Measurements from ENCODE around the gene HEXB. TPM values are rescaled to one million over a fixed set of nuclear protein-coding genes. Genes with fewer than 3 reads are reported as not detected.
"Not testable (repeated sequence)": the region's sequence is repeated elsewhere in the genome, so short reads cannot be mapped to it uniquely, and the experiment has no call there.

The HEXB gene
- total RNA-seq, 4 donors from 2014 or later = 101 to 128 (median 113) TPM

DNA sequence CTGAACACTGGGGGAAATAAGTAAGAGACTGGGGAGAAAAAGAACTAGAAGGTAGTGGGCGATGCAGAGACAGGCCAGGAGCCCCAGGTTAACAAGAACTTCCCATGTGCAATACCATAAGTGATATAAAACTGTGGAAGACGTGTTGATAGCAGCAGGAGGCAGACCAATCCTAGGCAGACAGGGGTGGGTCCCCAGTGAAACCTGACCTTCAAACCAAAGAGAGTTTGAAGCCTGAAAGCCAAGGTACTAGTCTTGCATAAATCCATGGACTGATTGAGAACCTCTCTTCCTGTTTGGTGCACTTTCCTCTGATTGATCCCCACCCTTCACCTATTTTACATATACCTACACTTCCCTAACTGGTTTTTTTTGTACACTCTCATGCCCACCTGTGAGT, 15.2 kb upstream of the HEXB start:
- intact Hi-C loops (cut with DNase I) = loop anchor here (5.0 to 10.0 kb wide), 2 partner anchors 247 to 385 kb away; partner anchors contain the start of gene GCNT4
- TF ChIP-seq, protein P1, sequence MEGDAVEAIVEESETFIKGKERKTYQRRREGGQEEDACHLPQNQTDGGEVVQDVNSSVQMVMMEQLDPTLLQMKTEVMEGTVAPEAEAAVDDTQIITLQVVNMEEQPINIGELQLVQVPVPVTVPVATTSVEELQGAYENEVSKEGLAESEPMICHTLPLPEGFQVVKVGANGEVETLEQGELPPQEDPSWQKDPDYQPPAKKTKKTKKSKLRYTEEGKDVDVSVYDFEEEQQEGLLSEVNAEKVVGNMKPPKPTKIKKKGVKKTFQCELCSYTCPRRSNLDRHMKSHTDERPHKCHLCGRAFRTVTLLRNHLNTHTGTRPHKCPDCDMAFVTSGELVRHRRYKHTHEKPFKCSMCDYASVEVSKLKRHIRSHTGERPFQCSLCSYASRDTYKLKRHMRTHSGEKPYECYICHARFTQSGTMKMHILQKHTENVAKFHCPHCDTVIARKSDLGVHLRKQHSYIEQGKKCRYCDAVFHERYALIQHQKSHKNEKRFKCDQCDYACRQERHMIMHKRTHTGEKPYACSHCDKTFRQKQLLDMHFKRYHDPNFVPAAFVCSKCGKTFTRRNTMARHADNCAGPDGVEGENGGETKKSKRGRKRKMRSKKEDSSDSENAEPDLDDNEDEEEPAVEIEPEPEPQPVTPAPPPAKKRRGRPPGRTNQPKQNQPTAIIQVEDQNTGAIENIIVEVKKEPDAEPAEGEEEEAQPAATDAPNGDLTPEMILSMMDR (IDR thresholded peaks at IDR 0.05) = no peak
- TF ChIP-seq POLR2AphosphoS5 (IDR thresholded peaks at IDR 0.05) = no peak
- 80% methylated on average over 2 of the region's 2 CpGs for WGBS

DNA sequence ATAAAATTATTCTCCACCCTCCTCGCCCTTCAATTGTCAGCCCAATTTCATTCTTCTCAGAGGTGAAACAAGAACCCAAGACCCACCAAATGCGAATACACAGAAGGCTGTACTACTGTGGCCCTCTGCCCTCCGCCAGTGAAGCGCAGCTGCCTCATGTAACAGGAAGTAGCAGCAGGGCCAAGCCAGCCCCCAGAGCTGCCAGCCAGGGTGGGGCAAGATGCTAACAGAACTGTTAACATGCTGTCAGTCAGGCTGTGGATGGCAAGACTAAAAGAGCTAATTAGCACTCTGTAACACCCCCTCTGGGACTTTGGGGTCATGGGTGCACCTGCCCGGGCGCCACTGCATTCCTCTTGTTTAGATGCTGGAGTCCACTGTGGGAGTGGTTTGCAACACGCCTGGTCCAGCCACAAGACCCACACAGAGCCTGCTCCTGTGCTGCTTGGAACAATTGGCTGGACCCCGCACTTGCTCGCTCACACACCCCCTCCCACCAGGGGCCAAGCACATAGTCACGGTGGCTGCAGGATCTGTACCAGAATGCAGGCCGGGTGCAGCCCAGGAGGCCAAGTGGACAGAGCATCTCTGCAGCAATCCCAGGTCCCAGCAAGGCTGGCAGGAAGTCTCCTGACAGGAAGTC, 14.5 kb upstream of the HEXB start:
- 93% methylated on average over 8 of the region's 11 CpGs for WGBS
- TF ChIP-seq POLR2A (IDR thresholded peaks at IDR 0.05; ENCODE audit: low read depth) = no peak
- TF ChIP-seq, protein P1 (IDR thresholded peaks at IDR 0.05) = no peak
- no peak for TF ChIP-seq POLR2AphosphoS5 (IDR thresholded peaks at IDR 0.05)
- TF ChIP-seq EP300 (IDR thresholded peaks at IDR 0.05) = no peak
- Histone ChIP-seq H3K9me3 (no peaks in the 10 kb centered on the region), H3K27ac (replicated peaks in 1 of 4) (no peak overlapping the region), H3K4me3 (no peak overlapping the region), H3K36me3 (no peaks in the 10 kb centered on the region), H3K4me1 (peaks cover 14 to 18% (median 15%) of the 10 kb centered on the region in 4 donors), H3K27me3 (no peaks in the 10 kb centered on the region)
- intact Hi-C loops (cut with DNase I) = loop anchor here (5.0 to 10.0 kb wide), 2 partner anchors 247 to 384 kb away; partner anchors contain the start of gene GCNT4
- DNase-seq (ENCODE audit: extremely low spot score) = no peak

More for the DNA sequence above, 15.2 kb upstream of the HEXB start:
- no peaks in the 10 kb centered on the region for H3K9me3 ChIP-seq
- DNase-seq (ENCODE audit: extremely low spot score) = no peak
- H3K4me1 ChIP-seq = peaks cover 14 to 18% (median 15%) of the 10 kb centered on the region in 4 donors
- no peak overlapping the region for H3K27ac ChIP-seq (replicated peaks in 1 of 4)
- H3K27me3 ChIP-seq = no peaks in the 10 kb centered on the region
- H3K4me3 ChIP-seq = no peak overlapping the region
- no peaks in the 10 kb centered on the region for H3K36me3 ChIP-seq

DNA sequence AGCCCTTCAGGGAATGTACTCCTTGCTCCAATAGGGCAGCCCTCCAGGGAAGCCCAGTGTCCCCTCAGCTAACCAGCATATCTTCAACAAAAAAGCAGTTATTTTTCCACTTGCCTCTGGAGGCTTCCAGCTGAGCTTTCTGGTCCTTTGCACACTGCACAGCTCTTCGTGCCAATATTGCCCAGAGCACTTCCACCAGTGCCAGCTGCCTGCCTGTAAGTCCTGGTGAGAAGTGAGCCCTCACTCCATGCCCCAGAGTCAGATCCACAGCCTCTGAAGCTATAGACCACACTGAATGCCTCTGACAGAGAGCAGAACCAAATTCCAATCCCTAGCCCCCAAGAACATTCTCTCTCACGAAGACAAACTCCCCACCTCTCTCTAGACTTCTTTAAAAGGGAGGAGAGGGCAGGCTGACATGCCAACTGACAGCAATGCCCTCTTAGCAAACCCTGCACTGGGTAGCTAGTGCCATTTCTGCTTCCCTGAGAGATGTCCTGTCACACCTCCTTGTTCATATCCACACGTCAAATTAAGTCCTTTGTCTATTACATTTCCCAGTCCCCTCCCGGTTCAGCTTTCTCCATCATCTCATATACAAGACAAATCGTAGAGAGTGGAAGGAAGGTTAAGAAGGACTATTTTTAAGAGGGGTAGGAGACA, 12.7 kb upstream of the HEXB start:
- 46% methylated on average over 5 of the region's 5 CpGs for WGBS
- intact Hi-C loops (cut with DNase I) = loop anchor here (5.0 to 10.0 kb wide), 2 partner anchors 245 to 382 kb away; partner anchors contain the start of gene GCNT4
- TF ChIP-seq POLR2AphosphoS5 (IDR thresholded peaks at IDR 0.05) = no peak
- TF ChIP-seq, protein P1 (IDR thresholded peaks at IDR 0.05) = no peak
- no peak for TF ChIP-seq POLR2A (IDR thresholded peaks at IDR 0.05; ENCODE audit: low read depth)
- TF ChIP-seq EP300 (IDR thresholded peaks at IDR 0.05) = no peak
- no peak for DNase-seq (ENCODE audit: extremely low spot score)
- Histone ChIP-seq H3K27ac (replicated peaks in 1 of 4) (no peak overlapping the region), H3K4me3 (no peak overlapping the region), H3K9me3 (no peaks in the 10 kb centered on the region), H3K27me3 (no peaks in the 10 kb centered on the region), H3K4me1 (peaks cover 14 to 18% (median 15%) of the 10 kb centered on the region in 4 donors), H3K36me3 (no peaks in the 10 kb centered on the region)

DNA sequence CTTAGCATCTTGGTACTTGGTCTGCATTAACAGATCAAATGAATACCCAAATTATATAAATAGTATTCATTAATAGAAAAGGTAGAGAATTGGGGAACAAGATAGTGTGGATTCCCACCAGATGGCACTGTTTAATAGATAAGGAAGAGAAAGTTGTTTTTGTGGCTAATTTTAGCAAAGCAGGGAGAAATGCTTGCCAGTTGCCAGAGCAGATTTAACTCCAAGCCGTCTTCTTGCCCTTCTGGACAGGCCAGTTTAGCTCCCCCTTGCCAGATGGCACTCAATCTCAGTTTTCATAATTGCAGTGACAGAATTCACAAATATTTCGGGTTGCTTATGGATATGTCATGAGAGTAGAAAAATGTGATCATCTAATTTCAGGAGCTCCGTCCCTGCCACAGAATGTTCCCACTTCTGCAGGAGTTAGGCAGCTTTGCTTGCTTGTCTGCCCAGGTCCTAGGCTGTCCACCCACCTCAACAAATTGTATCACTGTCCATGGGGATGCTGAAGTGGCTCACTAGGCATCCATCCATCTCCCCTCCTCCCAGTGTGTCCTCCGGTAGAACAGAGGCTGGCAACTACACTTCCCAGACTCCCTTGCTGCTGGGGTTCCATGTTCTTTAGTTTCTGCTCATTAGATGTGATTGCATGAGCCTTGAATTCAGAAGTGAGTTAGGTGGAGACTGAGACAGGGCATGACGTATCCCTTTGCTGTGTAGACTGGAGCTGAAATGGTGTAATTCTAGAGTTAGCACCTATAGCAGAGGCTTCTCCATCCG, 11.8 kb upstream of the HEXB start:
- Histone ChIP-seq H3K27me3 (no peaks in the 10 kb centered on the region), H3K9me3 (no peaks in the 10 kb centered on the region), H3K4me1 (peaks cover 14 to 18% (median 15%) of the 10 kb centered on the region in 4 donors), H3K4me3 (peak overlapping the region; percentile 40 to 54 (median 45)), H3K27ac (replicated peaks in 1 of 4) (peak overlapping the region; percentile 48 to 67 (median 66)), H3K36me3 (no peaks in the 10 kb centered on the region)
- DNase-seq (ENCODE audit: extremely low spot score) = no peak
- intact Hi-C loops (cut with DNase I) = loop anchor here (5.0 to 10.0 kb wide), 2 partner anchors 244 to 382 kb away; partner anchors contain the start of gene GCNT4
- no peak for TF ChIP-seq EP300 (IDR thresholded peaks at IDR 0.05)
- TF ChIP-seq, protein P1 (IDR thresholded peaks at IDR 0.05) = peak; percentile 47 to 59 (median 57)
- 49% methylated on average over 5 of the region's 6 CpGs for WGBS

DNA sequence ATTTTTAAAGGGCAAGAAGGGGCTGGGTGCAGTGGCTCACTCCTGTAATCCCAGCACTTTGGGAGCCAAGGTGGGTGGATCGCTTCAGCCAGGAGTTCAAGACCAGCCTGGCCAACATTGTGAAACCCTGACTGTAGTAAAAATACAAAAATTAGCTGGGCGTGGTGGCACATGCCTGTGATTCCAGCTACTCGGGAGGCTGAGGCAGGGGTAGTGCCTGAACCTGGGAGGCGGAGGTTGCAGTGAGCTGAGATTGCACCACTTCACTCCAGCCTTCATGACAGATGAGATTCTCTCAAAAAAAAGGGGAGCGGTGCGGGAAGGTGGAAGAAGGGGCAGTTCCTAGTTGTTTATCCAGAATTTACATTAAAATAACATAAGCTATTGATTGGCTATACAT, 8.6 kb upstream of the HEXB start:
- intact Hi-C loops (cut with DNase I) = loop anchor here (10.0 kb wide), 1 partner anchor 378 kb away; the partner anchor contains the start of gene GCNT4
- DNase-seq (ENCODE audit: extremely low spot score); H3K27ac ChIP-seq (replicated peaks in 1 of 4); H3K36me3 ChIP-seq; H3K9me3 ChIP-seq; H3K27me3 ChIP-seq; H3K4me3 ChIP-seq: not testable (repeated sequence)
- WGBS = 94% methylated on average over 6 of the region's 6 CpGs
- peaks cover 14 to 18% (median 15%) of the 10 kb centered on the region in 4 donors for H3K4me1 ChIP-seq

DNA sequence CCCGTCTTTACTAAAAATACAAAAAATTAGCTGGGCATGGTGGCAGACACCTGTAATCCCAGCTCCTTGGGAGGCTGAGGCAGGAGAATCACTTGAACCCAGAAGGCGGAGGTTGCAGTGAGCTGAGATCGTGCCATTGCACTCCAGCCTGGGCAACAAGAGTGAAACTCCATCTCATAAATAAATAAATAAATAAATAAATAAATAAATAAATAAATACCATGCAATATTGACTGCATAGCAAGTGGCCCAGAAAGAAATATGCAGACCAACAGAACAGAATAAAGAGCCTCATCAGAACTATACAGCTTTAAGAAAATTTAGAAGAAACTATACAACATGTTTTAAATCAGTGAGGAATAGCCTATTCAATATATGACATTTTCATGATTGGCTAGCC, 6.9 kb upstream of the HEXB start:
- H3K27me3 ChIP-seq; H3K4me1 ChIP-seq; H3K36me3 ChIP-seq; DNase-seq (ENCODE audit: extremely low spot score); H3K27ac ChIP-seq (replicated peaks in 1 of 4); H3K4me3 ChIP-seq; H3K9me3 ChIP-seq: not testable (repeated sequence)
- WGBS = 74% methylated on average over 3 of the region's 3 CpGs
- intact Hi-C loops (cut with DNase I) = loop anchor here (10.0 kb wide), 1 partner anchor 377 kb away; the partner anchor contains the start of gene GCNT4

DNA sequence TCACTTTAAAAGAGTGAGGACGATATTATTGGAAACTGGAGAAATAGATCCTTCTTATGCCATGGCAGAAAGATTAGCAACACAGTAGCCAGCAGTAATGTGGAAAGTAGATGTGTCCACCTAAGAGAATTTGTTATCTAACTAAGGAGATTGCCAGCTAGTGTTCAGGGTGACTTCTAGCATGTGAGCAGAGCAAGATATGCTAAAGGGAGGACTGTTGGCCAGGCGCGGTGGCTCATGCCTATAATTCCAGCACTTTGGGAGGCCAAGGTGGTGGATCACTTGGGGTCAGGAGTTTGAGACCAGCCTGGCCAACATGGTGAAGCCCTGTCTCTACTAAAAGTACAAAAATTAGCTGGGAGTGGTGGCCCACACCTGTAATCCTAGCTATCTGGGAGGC, 5.7 kb upstream of the HEXB start:
- not testable (repeated sequence) for H3K9me3 ChIP-seq; H3K36me3 ChIP-seq; DNase-seq (ENCODE audit: extremely low spot score); H3K4me1 ChIP-seq; H3K27me3 ChIP-seq; H3K4me3 ChIP-seq; H3K27ac ChIP-seq (replicated peaks in 1 of 4)
- intact Hi-C loops (cut with DNase I) = loop anchor here (10.0 kb wide), 1 partner anchor 376 kb away; the partner anchor contains the start of gene GCNT4
- WGBS = 94% methylated on average over 3 of the region's 3 CpGs

All from esophagus muscularis mucosa (tissue), 4 donors.